Brain microvascular endothelial cell (primary cell): ENCODE measurements around the gene CBX3.

Source experiments
- DNase-seq: peaks from one replicate; pipeline ENCODE4 v3.0.0-alpha.2; 2020
- H3K27ac ChIP-seq: fragments of 250-450 bp; sonication (Bioruptor Pico); 2 replicates; pipeline ENCODE4 v1.5.1; 2020; ENCODE audit warnings: mild to moderate bottlenecking, moderate library complexity
- H3K27me3 ChIP-seq: fragments of 250-450 bp; sonication (Bioruptor Pico); replicated peaks from 2 replicates; pipeline ENCODE4 v1.5.1; 2020; ENCODE audit warnings: mild to moderate bottlenecking
- H3K36me3 ChIP-seq: fragments of 250-450 bp; sonication (Bioruptor Pico); replicated peaks from 2 replicates; pipeline ENCODE4 v1.5.1; 2020; ENCODE audit warnings: mild to moderate bottlenecking
- H3K4me3 ChIP-seq: 2 replicates; pipeline ENCODE4 v1.5.1; 2011; ENCODE audit warnings: low read depth, mild to moderate bottlenecking, control low read depth, low read length, moderate library complexity
- CTCF ChIP-seq: IDR thresholded peaks from 2 replicates; pipeline ENCODE4 v1.5.1; 2011; ENCODE audit warnings: low read depth, mild to moderate bottlenecking, moderate library complexity, low read length, control low read depth, inconsistent platforms; ENCODE audit errors: missing control alignments
- in situ Hi-C: cut with HindIII; loops from 2 replicates; pipeline ENCODE4 v1.10.0; 2017; ENCODE audit warnings: low sequenced_read_pairs, low pct_ligation_motif_present

Gene CBX3

GRCh38 chr7:26186364-26187311 is 14.9 kb upstream of the CBX3 start:
- no peak for TF ChIP-seq CTCF
- in situ Hi-C loops: no loop called here
- H3K36me3 ChIP-seq: peaks cover 38% of the 10 kb centered on the region
- H3K27me3 ChIP-seq: no peaks in the 10 kb centered on the region
- H3K27ac ChIP-seq: no peak overlapping the region
- no peak overlapping the region for H3K4me3 ChIP-seq
- DNase-seq: no peak

GRCh38 chr7:26187380-26188205 is 14.0 kb upstream of the CBX3 start:
- no peak for TF ChIP-seq CTCF
- no peak for DNase-seq
- no peak overlapping the region for H3K4me3 ChIP-seq
- no peak overlapping the region for H3K27ac ChIP-seq
- H3K27me3 ChIP-seq: no peaks in the 10 kb centered on the region
- in situ Hi-C loops: no loop called here
- H3K36me3 ChIP-seq: peaks cover 48% of the 10 kb centered on the region

- Histone ChIP-seq H3K36me3 (peaks cover 56% of the 10 kb centered on the region), H3K4me3 (no peak overlapping the region), H3K27me3 (no peaks in the 10 kb centered on the region), H3K27ac (no peak overlapping the region)
- no peak for TF ChIP-seq CTCF
- DNase-seq: no peak
- in situ Hi-C loops: no loop called here
Observed at GRCh38 chr7:26188206-26188956, 13.2 kb upstream of the CBX3 start.

- DNase-seq: no peak
- in situ Hi-C loops: no loop called here
- H3K27me3 ChIP-seq: no peaks in the 10 kb centered on the region
- H3K36me3 ChIP-seq: peaks cover 62% of the 10 kb centered on the region
- no peak for TF ChIP-seq CTCF
- H3K4me3 ChIP-seq: no peak overlapping the region
- H3K27ac ChIP-seq: no peak overlapping the region
Observed at GRCh38 chr7:26188957-26189541, 12.5 kb upstream of the CBX3 start.

- no peak overlapping the region for H3K27ac ChIP-seq
Observed at GRCh38 chr7:26189697-26190096, 11.8 kb upstream of the CBX3 start.

More at GRCh38 chr7:26189697-26190096, 11.8 kb upstream of the CBX3 start:
- Histone ChIP-seq H3K4me3 (no peak overlapping the region), H3K27me3 (no peaks in the 10 kb centered on the region), H3K36me3 (peaks cover 69% of the 10 kb centered on the region)
- no peak for TF ChIP-seq CTCF
- DNase-seq: no peak
- in situ Hi-C loops: no loop called here
